ENCODE data around the gene NTN4. TPM values are rescaled to one million over a fixed set of nuclear protein-coding genes. Genes with fewer than 3 reads are reported as not detected.

NTN4 gene
- total and polyA plus RNA-seq, 10 of the 15 experiments (the other 5 are each of a cell fraction or from before 2014, with no cell fraction given): 0.15 TPM; not detected in 9

DNA sequence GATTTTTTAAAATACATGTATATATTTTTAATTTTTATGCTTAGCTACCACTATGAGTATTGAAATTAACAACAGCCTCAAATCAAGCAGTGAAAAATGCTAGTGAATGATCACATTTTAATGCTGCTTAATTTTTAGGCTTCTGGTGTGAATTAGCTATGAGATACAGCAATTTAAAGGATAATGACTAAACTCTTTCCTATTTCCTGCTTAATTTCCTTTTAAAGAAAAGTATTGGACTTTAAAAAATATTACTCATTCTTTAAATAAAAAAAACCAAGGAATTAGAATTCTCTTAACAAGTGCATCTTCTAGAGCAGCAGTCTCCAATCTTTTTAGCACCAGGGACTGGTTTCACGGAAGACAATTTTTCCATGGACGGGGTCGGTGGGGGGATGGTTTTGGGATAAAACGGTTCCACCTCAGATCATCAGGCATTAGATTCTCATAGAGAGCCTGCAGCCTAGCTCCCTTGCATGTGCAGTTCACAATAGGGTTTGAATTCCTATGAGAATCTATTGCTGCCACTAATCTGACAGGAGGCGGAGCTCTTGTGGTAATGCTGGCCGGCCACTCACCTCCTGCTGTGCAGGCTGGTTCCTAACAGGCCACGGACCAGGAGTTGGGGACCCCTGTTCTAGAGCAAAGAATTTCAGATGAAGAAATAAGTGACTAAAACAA, 18.6 kb upstream of the NTN4 start:
- Histone ChIP-seq H3K27me3 (replicated peaks in 1 of 2; ENCODE audit: control insufficient read depth in 2 of 2, insufficient read depth in 2 of 2, low read length in 1 of 2) (no peaks in the 10 kb centered on the region; a peak in 2 of 4 replicates), H3K27ac (ENCODE audit: control insufficient read depth, insufficient read depth) (no peak overlapping the region), H3K4me3 (no peak overlapping the region), H3K79me2 (ENCODE audit: control insufficient read depth, insufficient read depth, low read length) (no peaks in the 10 kb centered on the region), H3K9me3 (replicated peaks; ENCODE audit: control insufficient read depth, insufficient read depth, low read length) (no peaks in the 10 kb centered on the region), H3K4me1 (ENCODE audit: control insufficient read depth, insufficient read depth, low read length) (no peaks in the 10 kb centered on the region), H4K20me1 (ENCODE audit: control insufficient read depth, insufficient read depth) (no peaks in the 10 kb centered on the region), H3K4me2 (ENCODE audit: control insufficient read depth, insufficient read depth) (no peak overlapping the region), H3K9ac (ENCODE audit: control insufficient read depth, insufficient read depth, low read length) (no peak overlapping the region), H3K36me3 (ENCODE audit: control insufficient read depth in 2 of 2, insufficient read depth in 2 of 2, low read length in 1 of 2) (no peaks in the 10 kb centered on the region), H2AFZ (ENCODE audit: control insufficient read depth, low read depth, low read length) (no peak overlapping the region)
- no peak for DNase-seq (ENCODE audit: low read depth, low spot score)
- intact Hi-C loops (cut with micrococcal nuclease; ENCODE audit: unreplicated experiment): no loop called here
- ATAC-seq: no peak
- in situ Hi-C loops (cut with MboI): no loop called here
- ChIA-PET CTCF (no interaction called here), RAD21 (ENCODE audit: unreplicated experiment) (no interaction called here), SMC1A (ENCODE audit: uncharacterized antibody, unreplicated experiment) (no interaction called here), POLR2A (no interaction called here)
- FAIRE-seq: no peak
- WGBS (ENCODE audit: insufficient coverage, insufficient replicate concordance, low lambda C conversion rate, missing lambda C conversion rate): 48% methylated on average over 7 of the region's 7 CpGs
- BruUV-seq (replicated peaks): no TSS peak
- TF ChIP-seq, protein P1, sequence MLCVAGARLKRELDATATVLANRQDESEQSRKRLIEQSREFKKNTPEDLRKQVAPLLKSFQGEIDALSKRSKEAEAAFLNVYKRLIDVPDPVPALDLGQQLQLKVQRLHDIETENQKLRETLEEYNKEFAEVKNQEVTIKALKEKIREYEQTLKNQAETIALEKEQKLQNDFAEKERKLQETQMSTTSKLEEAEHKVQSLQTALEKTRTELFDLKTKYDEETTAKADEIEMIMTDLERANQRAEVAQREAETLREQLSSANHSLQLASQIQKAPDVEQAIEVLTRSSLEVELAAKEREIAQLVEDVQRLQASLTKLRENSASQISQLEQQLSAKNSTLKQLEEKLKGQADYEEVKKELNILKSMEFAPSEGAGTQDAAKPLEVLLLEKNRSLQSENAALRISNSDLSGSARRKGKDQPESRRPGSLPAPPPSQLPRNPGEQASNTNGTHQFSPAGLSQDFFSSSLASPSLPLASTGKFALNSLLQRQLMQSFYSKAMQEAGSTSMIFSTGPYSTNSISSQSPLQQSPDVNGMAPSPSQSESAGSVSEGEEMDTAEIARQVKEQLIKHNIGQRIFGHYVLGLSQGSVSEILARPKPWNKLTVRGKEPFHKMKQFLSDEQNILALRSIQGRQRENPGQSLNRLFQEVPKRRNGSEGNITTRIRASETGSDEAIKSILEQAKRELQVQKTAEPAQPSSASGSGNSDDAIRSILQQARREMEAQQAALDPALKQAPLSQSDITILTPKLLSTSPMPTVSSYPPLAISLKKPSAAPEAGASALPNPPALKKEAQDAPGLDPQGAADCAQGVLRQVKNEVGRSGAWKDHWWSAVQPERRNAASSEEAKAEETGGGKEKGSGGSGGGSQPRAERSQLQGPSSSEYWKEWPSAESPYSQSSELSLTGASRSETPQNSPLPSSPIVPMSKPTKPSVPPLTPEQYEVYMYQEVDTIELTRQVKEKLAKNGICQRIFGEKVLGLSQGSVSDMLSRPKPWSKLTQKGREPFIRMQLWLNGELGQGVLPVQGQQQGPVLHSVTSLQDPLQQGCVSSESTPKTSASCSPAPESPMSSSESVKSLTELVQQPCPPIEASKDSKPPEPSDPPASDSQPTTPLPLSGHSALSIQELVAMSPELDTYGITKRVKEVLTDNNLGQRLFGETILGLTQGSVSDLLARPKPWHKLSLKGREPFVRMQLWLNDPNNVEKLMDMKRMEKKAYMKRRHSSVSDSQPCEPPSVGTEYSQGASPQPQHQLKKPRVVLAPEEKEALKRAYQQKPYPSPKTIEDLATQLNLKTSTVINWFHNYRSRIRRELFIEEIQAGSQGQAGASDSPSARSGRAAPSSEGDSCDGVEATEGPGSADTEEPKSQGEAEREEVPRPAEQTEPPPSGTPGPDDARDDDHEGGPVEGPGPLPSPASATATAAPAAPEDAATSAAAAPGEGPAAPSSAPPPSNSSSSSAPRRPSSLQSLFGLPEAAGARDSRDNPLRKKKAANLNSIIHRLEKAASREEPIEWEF (IDR thresholded peaks at IDR 0.05; ENCODE audit: insufficient replicate concordance, low read depth, low read length): no peak
- TF ChIP-seq NRF1 (conservative IDR thresholded peaks at IDR 0.05; ENCODE audit: low read depth, low read length) (no peak), NFYA (IDR thresholded peaks at IDR 0.05; ENCODE audit: borderline replicate concordance, low read depth, low read length) (no peak), FOXM1 (IDR thresholded peaks at IDR 0.05; ENCODE audit: low read depth, low read length) (no peak), BRCA1 (IDR thresholded peaks at IDR 0.05; ENCODE audit: low read depth, low read length) (no peak), NR2F1 (conservative IDR thresholded peaks at IDR 0.05) (no peak)
- TF ChIP-seq, protein P2, sequence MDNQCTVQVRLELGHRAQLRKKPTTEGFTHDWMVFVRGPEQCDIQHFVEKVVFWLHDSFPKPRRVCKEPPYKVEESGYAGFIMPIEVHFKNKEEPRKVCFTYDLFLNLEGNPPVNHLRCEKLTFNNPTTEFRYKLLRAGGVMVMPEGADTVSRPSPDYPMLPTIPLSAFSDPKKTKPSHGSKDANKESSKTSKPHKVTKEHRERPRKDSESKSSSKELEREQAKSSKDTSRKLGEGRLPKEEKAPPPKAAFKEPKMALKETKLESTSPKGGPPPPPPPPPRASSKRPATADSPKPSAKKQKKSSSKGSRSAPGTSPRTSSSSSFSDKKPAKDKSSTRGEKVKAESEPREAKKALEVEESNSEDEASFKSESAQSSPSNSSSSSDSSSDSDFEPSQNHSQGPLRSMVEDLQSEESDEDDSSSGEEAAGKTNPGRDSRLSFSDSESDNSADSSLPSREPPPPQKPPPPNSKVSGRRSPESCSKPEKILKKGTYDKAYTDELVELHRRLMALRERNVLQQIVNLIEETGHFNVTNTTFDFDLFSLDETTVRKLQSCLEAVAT (IDR thresholded peaks at IDR 0.05): no peak
- TF ChIP-seq, protein P3, sequence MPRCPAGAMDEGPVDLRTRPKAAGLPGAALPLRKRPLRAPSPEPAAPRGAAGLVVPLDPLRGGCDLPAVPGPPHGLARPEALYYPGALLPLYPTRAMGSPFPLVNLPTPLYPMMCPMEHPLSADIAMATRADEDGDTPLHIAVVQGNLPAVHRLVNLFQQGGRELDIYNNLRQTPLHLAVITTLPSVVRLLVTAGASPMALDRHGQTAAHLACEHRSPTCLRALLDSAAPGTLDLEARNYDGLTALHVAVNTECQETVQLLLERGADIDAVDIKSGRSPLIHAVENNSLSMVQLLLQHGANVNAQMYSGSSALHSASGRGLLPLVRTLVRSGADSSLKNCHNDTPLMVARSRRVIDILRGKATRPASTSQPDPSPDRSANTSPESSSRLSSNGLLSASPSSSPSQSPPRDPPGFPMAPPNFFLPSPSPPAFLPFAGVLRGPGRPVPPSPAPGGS (IDR thresholded peaks at IDR 0.05; ENCODE audit: borderline replicate concordance, insufficient read depth, low read depth, low read length, poor library complexity, severe bottlenecking): no peak
- TF ChIP-seq, protein P4, sequence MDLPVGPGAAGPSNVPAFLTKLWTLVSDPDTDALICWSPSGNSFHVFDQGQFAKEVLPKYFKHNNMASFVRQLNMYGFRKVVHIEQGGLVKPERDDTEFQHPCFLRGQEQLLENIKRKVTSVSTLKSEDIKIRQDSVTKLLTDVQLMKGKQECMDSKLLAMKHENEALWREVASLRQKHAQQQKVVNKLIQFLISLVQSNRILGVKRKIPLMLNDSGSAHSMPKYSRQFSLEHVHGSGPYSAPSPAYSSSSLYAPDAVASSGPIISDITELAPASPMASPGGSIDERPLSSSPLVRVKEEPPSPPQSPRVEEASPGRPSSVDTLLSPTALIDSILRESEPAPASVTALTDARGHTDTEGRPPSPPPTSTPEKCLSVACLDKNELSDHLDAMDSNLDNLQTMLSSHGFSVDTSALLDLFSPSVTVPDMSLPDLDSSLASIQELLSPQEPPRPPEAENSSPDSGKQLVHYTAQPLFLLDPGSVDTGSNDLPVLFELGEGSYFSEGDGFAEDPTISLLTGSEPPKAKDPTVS (IDR thresholded peaks at IDR 0.05; ENCODE audit: low read depth, low read length): no peak
- TF ChIP-seq, protein P5, sequence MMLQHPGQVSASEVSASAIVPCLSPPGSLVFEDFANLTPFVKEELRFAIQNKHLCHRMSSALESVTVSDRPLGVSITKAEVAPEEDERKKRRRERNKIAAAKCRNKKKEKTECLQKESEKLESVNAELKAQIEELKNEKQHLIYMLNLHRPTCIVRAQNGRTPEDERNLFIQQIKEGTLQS (IDR thresholded peaks at IDR 0.05; ENCODE audit: borderline replicate concordance, extremely low read depth, low read depth, low read length): no peak
- TF ChIP-seq, protein P6, sequence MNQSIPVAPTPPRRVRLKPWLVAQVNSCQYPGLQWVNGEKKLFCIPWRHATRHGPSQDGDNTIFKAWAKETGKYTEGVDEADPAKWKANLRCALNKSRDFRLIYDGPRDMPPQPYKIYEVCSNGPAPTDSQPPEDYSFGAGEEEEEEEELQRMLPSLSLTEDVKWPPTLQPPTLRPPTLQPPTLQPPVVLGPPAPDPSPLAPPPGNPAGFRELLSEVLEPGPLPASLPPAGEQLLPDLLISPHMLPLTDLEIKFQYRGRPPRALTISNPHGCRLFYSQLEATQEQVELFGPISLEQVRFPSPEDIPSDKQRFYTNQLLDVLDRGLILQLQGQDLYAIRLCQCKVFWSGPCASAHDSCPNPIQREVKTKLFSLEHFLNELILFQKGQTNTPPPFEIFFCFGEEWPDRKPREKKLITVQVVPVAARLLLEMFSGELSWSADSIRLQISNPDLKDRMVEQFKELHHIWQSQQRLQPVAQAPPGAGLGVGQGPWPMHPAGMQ (IDR thresholded peaks at IDR 0.05; ENCODE audit: borderline replicate concordance): no peak
